Measurements from ENCODE around the gene KCTD10.

The KCTD10 gene

GRCh38 chr12:109463756-109464155 is 13.3 kb downstream of the KCTD10 start:
- H3K27ac ChIP-seq, result peak overlapping the region; percentile 74

GRCh38 chr12:109462868-109463692 is 14.0 kb downstream of the KCTD10 start:
- H3K27ac ChIP-seq, result peak overlapping the region; percentile 74
- no peak for TF ChIP-seq ZFX (IDR thresholded peaks at IDR 0.05; ENCODE audit: borderline replicate concordance)
- no peak for TF ChIP-seq CTCF (IDR thresholded peaks at IDR 0.05)

More at GRCh38 chr12:109463756-109464155, 13.3 kb downstream of the KCTD10 start:
- no peak for TF ChIP-seq CTCF (IDR thresholded peaks at IDR 0.05)
- TF ChIP-seq ZFX (IDR thresholded peaks at IDR 0.05; ENCODE audit: borderline replicate concordance), result no peak

- peak overlapping the region; percentile 74 for H3K27ac ChIP-seq
- TF ChIP-seq ZFX (IDR thresholded peaks at IDR 0.05; ENCODE audit: borderline replicate concordance) (no peak), CTCF (IDR thresholded peaks at IDR 0.05) (no peak)
Measured at GRCh38 chr12:109461846-109462756, 15.0 kb downstream of the KCTD10 start.

- peak overlapping the region; percentile 74 for H3K27ac ChIP-seq
Measured at GRCh38 chr12:109461049-109461845, 15.9 kb downstream of the KCTD10 start.

GRCh38 chr12:109460538-109460937 is 16.6 kb downstream of the KCTD10 start:
- no peak for TF ChIP-seq CTCF (IDR thresholded peaks at IDR 0.05)
- TF ChIP-seq ZFX (IDR thresholded peaks at IDR 0.05; ENCODE audit: borderline replicate concordance), result no peak
- peak overlapping the region; percentile 74 for H3K27ac ChIP-seq

More at GRCh38 chr12:109461049-109461845, 15.9 kb downstream of the KCTD10 start:
- no peak for TF ChIP-seq ZFX (IDR thresholded peaks at IDR 0.05; ENCODE audit: borderline replicate concordance)

GRCh38 chr12:109459247-109459646 is 17.9 kb downstream of the KCTD10 start:
- H3K27ac ChIP-seq, result no peak overlapping the region
- TF ChIP-seq ZFX (IDR thresholded peaks at IDR 0.05; ENCODE audit: borderline replicate concordance) (no peak), CTCF (IDR thresholded peaks at IDR 0.05) (no peak)

GRCh38 chr12:109458771-109459208 is 18.3 kb downstream of the KCTD10 start:
- no peak overlapping the region for H3K27ac ChIP-seq
- TF ChIP-seq CTCF (IDR thresholded peaks at IDR 0.05), result no peak
